B cell (primary cell): ENCODE data around the gene ZBTB48.

Source experiments
- CTCF ChIP-seq: fragments of 200-600 bp; IDR thresholded peaks from one replicate; pipeline ENCODE4 v1.8.0; 2022; ENCODE audit warnings: antibody characterized with exemption, mild to moderate bottlenecking
- EZH2 ChIP-seq: IDR thresholded peaks from 2 replicates; pipeline ENCODE4 v1.6.1; 2012; ENCODE audit warnings: borderline replicate concordance, low read depth, mild to moderate bottlenecking, moderate library complexity, low read length; ENCODE audit not compliant: insufficient read depth, poor library complexity, severe bottlenecking

GRCh38 chr1:6560267-6560666 lies 19.5 kb upstream of the ZBTB48 start:
- TF ChIP-seq CTCF (no peak), EZH2 (no peak)
